Posterior vena cava (tissue), 2 donors: ENCODE measurements around the gene MFAP4. TPM values are rescaled to one million over a fixed set of nuclear protein-coding genes. Genes with fewer than 3 reads are reported as not detected.
"Not testable (repeated sequence)": the region's sequence is repeated elsewhere in the genome, so short reads cannot be mapped to it uniquely, and the experiment has no call there.

Source experiments
- DNase-seq: peaks from one replicate; pipeline ENCODE4 v3.0.0-alpha.2; 2020; ENCODE audit warnings: low spot score
- intact Hi-C, 2 donors: fragments of 100-400 bp; cut with DNase I; formaldehyde crosslinking; loops; one replicate each; pipeline versions ENCODE4 v1.14.1 to v1.14.2; 2022 to 2023
- total RNA-seq, 2 donors: library from RNA; stranded (reverse); fragmentation: NEBNext Ultra II Directional; extraction: Animal tissue kit (Norgen Biotek cat#: 25700); gene quantifications; one replicate each; pipeline ENCODE4 v1.2.1, GENCODE V29; 2021
- donor health status: DM: yes; HTN: yes; CAD: no.
- donor health status: DM: yes; HTN: yes; CAD: no.

MFAP4 gene
- total RNA-seq, 2 donors from 2014 or later = 231 to 371 TPM

DNA sequence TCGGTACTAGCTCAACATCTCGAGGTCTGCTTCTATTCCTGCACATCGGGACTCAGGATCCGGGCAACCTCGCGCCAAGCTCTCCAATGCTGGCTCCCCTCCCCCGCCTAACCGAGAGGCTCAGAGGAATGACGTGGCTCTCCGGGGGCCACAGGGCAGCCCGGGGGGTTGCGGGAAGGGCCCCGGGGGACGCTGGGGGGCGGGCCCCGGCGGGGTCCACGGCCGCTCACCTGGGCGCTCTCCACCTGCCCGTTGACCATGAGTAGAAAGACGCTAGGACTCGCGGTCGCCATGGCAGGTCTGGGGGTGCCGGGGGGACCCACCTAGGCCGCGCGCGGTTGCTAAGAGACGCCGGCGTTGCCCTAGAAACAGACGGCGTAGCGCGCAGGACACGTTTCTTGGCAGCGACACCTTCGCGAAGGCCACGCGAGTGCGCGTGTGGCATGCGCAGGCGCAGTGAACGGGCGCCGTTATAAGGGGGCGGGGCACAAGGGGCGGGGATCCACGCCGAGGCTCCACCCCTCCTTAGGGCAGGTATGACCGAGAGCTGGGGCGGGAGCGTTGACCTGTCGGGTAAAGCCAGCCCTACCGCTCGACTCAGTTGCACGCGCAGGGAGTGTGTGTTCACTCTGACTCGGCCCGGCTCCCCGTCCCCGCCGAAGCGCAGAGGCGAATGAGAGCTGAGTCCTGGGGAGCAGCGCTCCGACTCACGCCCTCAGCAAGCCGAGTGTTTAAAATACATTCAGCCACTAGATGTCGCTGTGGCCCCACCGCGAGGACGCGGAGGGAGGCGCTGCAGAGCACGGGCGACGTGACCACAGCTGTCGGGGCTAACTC is 24.5 kb downstream of the MFAP4 start, which contains the start of gene B9D1:
Gene B9D1, minus strand, starts transcription at position 447 of the 837 bp plus-strand sequence. Its CDS starts 154 bp downstream, at position 293.
- intact Hi-C loops = loop anchor here (2.0 to 10.0 kb wide), 4 partner anchors 86 to 402 kb away; no protein-coding TSS in a partner anchor
- peak; percentile 98 for DNase-seq

DNA sequence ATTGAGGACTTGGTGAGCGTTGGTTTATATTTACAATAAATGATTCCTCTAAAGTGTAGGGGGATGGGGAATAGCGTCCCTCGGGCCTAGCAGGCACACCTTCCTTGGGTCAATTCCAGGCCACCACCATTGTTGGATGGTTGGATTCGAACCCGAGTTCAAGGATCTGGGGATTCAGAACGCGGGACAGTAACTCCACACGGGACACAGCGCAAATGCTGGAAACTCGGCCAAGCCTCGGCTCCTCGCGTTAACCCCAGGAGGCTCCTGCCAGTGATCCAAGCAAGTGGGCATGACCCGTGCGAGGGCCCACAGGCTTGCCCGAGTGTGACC is 25.1 kb downstream of the MFAP4 start:
- intact Hi-C loops = loop anchor here (2.0 to 10.0 kb wide), 4 partner anchors 87 to 403 kb away; no protein-coding TSS in a partner anchor
- DNase-seq = peak; percentile 89

DNA sequence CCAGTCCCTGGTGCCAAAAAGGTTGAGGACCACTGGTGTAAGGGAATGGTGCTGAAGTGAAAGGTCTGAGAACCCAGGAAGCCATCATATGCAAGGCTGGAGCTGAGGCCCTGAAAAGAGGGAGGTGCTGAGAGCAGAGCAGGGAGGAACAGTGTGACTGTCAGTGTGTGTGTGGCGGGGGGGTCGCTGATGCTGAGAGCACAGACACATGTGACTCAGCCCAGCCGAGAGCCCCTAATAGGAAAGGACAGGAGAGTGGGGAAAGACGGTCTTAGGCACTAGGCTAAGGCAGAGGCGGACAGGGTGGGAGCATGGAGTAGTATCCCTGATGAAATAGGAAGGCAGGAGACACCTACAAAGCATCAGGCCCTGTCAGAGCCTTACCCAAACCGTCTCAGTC is 25.7 kb downstream of the MFAP4 start:
- intact Hi-C loops = loop anchor here (5.0 to 10.0 kb wide), 3 partner anchors 91 to 403 kb away; no protein-coding TSS in a partner anchor
- DNase-seq = no peak

DNA sequence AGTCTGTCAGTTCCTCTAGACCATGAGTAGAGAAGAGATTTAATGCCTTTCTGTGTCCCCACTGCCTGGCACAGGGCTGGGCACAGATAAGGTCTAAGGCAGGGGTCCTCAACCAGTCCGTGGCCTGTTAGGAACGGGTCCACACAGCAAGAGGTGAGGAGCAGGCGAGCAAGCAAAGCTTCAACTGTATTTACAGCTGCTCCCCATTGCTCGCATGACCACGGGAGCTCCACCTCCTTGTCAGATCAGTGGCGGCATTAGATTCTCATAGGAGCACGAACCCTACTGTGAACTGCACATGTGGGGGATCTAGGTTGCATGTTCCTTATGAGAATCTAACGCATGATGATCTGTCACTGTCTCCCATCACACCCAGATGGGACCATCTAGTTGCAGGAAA is 26.2 kb downstream of the MFAP4 start:
- DNase-seq = no peak
- intact Hi-C loops = loop anchor here (5.0 to 10.0 kb wide), 3 partner anchors 92 to 404 kb away; no protein-coding TSS in a partner anchor

DNA sequence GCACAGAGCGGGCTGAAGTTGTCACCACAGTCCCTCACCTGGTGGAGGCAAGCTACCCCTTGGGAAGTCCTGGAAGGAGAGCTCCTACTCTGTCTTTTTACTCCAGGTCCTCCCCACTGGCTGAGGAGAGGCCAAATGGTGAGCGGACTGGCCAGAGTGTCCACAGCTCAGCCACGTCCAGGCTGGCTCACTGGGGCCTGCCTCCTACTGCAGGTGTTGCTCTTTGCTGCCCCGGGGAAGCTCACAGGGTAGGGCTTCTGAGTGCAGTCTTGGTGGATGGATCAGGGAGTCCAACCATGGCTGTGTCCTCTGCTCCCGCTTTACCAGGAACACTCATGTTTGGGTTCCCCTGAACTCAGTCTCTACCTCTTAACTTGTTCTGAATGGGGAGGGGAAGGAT is 27.1 kb downstream of the MFAP4 start:
- intact Hi-C loops = loop anchor here (5.0 to 10.0 kb wide), 3 partner anchors 92 to 405 kb away; no protein-coding TSS in a partner anchor
- peak; percentile 43 for DNase-seq

DNA sequence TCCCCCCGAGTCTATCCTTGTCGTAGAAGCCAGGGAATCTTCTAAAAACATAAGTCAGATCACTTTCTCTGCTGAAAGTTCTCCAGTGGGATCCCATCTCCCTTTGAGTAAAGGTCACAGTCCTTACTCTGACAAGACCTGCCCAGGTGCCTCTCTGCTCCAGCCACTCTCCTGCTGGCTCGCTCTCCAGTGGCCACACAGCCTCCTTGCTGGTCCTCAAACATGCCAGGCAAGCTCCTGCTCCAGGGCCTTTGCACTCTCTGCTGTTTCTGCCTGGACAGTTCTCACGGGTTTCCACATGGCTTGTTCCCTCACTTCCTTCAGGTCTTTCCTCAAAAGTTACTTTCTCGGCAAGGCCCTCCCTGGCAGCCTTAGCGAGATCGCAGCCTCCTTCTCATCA is 27.8 kb downstream of the MFAP4 start:
- intact Hi-C loops = no loop called here
- peak; percentile 65 for DNase-seq

DNA sequence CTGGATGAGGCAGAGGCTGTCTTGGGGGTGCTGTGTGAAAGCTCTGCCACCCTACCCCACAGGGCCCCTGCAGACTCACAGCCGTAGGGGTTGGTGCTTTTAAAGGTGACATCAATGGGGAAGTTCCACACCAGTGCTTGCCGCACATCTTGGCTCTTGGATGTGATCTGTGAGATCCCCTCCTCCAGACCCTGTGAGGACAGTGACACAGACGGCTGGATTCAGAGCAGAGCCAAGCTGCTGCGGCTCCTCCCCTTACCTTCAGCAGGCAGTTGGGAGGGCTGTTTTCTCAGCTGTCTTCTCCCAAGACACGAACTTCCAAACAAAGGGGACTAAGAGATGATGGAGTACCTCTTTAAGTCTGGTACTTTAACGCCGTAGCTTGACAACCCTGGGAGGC is 29.2 kb downstream of the MFAP4 start:
- DNase-seq = peak; percentile 28
- intact Hi-C loops = no loop called here

DNA sequence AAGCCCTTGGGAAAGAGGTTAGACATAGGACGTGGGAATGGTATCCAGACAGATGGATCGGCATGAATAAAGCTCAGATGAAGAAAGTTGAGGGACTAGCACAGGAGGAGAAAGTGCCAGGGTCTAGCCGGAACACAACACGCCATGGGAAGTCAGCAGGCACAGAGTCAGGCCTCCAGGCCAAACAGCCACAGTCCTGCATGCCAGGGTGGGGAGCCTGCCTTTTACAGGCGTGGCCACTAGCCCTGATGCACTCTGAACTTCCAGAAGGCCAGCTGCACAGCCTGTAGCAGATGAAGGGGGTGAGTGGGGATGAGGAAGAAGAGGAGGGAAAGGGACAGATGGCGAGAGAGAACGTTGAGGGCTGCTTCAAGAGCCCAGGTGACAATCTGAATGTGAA is 29.6 kb downstream of the MFAP4 start:
- peak; percentile 68 for DNase-seq
- intact Hi-C loops = no loop called here

DNA sequence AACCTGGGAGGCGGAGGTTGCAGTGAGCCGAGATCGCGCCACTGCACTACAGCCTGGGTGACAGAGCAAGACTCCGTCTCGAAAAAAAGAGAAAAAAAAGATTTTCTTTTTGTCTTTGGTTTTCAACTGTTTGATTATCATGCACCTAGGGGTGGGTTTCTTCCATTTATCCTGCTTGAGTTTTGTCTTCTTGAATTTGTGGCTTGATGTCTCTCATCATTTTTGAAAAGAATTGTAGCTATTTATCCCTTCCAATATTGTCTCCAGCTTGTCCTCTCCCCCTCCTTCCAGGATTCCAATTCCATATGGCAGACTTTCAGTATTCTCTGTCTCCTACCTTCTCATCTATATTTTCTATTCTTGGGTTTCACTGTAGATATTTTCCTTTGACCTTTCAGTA is 32.2 kb downstream of the MFAP4 start:
- intact Hi-C loops = no loop called here
- no peak for DNase-seq

DNA sequence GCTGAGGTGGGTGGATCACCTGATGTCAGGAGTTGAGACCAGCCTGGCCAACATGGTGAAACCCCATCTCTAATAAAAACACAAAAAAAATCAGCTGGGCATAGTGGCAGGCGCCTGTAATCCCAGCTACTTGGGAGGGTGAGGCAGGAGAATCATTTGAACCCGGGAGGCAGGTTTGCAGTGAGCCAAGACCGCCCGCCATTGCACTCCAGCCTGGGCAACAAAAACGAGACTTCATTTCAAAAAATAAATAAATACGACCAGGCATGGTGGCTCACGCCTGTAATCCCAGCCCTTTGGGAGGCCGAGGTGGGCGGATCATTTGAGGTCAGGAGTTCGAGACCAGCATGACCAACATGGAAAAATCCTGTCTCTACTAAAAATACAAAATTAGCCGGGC is 33.6 kb downstream of the MFAP4 start:
- DNase-seq = peak; percentile 56
- intact Hi-C loops = not testable (repeated sequence)

DNA sequence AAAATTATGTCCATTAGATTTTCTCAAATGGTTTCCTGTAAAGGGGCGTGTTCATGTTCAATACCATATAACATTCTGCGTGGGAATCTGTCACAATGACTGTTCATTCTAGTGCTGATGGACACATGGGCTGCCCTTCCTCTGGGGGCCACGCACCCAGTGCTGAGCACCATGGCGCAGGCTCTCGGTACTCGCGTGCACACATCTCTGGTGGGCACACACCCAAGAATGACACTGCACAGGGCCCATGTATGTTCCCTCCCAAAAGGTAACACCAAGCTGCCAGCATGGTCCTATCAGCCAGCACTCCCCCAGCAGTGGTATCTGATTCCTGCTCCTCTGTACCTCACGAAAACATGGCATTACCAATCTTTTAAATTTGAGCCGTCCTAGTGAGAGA is 38.2 kb downstream of the MFAP4 start:
- intact Hi-C loops = no loop called here
- DNase-seq = no peak

DNA sequence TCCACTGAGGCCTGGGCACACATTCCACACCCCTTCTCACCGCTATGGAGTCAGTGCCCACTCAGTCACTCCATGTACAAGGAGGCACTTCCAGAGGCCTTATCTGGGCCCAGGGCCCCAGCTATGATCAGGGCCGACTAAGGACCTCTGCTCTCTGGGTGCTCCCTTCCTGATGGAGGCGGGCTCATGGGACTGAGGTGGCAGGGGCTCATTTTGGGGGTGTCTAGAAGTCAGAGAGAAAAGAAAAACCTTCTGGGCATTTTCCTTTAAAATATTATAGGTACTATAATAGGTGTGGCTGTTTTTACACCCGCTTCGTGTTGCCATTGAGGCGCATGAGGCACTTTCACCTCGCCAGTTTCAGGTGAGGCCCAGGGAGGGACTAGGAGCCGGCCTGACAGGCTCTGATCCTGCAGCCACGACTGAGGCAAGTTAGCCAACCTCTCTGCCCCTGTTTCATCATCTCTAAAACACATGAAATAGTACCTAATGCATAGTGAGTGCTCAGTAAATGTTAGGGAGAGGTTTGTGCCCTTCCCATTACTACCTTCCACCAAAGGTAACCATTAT is 38.8 kb downstream of the MFAP4 start:
- DNase-seq = peak; percentile 49
- intact Hi-C loops = no loop called here

DNA sequence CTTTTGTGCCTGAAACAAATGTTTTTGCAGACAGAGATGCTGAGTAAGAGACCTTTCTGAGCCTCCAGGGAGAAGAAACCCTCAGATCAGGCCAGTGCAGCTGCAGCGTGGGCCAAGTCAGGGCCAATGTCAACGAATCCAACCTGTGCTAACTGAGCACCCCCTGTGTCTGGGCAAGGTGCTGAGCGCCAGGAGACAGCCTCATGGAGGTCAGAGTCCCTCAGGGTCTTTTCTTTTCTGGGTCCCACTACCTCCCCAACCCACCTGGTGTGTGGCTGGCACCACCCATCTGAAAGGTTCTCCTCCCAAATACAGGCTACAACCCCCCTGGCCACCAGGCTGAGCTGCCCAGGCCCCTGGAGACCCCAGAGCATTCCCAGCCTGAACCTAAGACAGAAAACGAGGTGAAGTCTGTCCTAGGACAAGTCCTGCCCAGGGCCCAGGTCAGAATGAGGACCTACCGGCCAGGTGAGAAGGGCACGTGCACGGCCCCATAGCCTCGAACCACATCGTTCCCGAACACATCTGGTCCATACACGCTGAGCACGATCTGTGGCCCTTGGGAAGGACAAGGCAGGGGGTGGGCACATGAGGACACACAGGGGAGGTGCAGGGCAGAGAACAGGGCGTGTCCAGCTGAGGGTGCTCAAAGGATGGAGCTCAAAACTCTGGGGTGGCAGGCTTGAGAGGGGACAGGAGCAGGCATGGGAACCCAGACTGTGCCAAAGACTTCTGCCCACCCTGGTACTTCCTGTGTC is 39.5 kb downstream of the MFAP4 start:
- DNase-seq = peak; percentile 70
- intact Hi-C loops = no loop called here

DNA sequence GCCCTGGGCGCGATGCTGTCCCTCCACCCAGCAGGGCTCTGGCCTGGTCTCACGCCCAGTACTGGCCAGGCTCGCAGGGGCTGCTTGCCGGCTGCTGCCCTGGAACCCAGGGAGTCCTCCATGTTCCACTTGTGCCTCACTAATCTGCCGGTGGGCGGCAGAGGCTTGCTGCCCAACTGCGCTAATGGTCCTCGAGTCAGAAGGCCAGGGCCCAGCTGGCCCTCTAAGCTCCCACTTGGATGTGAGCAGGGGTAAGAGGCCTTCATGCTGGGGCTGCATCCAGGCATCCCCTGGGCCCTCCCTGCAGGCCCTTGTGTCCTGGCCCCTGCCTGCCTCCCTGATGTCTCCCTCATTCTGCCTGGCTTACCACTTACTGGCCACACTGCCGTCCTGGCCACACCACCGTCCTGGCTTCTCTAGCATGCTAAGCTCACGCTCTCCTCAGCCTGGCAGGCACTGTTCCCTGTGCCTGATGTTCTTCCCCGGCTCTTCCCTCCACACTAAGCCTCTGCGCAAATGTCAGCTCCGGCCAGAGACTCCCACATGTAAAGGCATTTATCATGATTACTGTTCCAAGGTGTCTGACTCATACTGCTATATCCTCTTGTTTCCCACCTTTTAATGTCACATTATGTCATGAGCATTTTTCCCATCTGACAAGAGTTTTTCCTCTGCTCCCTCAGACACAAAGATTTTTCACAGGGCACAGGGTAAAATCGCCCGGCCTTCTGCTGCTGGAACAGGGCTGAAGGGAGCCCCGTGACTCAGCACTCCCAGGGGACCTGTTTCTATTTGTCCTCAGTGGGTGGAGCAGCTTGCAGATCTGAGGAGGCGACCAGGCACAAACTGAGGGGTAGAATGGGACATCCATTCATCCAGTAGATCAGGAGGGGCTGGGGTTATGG is 40.4 kb downstream of the MFAP4 start:
- intact Hi-C loops = loop anchor here in 1 of 2 donors (1.0 kb wide), 1 partner anchor 42 kb away; no protein-coding TSS in a partner anchor
- DNase-seq = peak; percentile 94

DNA sequence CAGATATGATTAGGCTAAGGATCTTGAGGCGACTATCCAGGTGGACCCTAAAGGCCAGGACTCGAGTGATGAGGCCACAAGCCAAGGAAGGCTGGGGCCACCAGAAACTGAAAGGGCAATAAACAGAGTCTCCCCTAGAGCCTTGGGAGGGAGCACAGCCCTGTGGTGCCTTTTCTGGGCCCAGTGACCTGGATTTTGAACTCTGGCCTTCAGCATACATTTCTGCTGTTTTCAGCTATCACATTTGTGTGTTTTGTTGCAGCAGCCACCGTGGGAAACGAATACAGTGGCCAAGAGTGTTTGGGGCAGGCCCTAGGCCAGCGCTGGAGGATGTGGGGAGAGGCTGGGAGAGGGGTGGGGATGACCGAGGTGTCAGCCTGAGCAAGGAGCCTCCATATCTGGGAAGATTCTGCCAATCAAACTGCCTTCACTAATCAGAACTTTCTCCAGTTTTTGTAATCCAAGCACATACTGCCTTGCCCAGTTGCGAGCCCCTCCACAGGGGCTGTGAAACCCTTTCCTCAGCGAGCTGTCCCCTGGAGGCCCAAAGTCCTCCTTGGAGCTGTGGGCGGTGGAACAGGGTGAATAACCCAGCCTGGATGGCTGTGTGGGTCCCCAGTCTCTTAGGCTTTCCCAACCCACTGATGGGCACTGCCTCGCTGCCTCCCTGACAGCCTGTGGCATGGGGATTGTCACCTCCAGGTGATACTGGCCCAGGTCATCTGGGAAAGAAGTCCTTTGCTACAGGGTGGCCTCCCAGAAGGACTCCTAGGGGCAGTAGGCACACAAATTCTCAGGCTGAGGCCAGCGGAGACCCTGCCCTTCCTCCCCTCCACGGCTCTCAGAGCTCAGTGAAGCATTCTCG is 41.3 kb downstream of the MFAP4 start:
- peak; percentile 51 for DNase-seq
- intact Hi-C loops = loop anchor here in 1 of 2 donors (1.0 kb wide), 1 partner anchor 43 kb away; no protein-coding TSS in a partner anchor

DNA sequence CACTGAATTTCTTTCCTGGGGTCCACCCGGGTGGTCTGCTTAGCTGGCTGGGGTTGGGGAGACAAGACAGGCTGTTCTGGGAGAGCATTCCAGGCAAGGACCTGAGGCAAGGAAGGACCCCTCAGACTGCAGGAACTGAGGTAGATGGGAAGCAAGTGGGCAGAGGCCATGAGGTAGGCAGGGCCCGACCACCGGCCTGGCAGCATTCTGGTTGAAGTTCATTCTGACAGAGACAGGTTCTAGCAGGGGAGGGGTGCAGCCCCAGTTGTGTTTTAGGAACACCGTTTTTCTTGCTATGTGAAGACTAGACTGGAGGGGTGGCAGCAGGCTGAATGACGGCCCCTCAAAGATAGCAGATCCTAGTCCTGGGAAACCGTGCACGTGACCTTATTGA is 41.9 kb downstream of the MFAP4 start:
- intact Hi-C loops = no loop called here

DNA sequence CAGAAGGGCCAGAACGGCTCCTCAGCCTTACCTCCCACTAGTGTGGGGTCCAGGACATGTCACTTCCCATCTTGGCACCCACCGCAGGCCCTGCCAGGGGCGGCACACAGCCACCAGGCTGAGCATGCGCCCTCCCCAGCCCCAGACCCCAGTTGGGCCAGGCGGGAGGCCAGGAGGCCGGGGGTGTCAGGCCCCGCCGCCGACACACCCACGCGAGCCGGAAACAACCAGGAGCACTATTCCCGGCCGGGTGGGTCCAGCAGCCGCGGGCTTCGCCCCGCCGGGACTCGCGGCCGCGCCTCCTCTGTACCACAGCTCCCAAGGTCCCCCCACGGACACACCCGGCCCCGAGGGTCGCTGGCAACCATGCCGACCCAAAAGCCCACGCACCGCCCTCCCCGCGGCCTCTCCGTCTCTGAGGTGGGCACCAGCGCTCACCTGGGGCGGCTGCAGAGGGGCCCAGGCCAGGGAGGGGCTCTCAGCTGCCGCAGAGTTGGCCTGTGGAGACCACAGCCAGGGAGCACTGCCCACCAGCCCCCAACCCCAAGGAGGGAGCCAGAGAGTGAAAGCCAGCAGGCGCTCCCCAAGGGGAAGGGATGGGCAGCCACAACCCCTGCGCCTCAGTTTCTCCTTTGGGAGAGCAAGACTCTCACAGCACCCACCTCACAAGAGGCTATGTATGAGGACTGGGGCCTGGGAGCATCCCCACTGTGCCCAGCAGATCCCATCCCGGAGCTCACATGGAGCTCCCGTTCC is 42.5 kb downstream of the MFAP4 start:
- peak; percentile 78 for DNase-seq
- intact Hi-C loops = no loop called here

More for the DNA sequence above, 41.9 kb downstream of the MFAP4 start:
- DNase-seq = peak; percentile 70
